Thyroid gland (tissue), 4 donors: ENCODE results near the gene EML1. TPM values are rescaled to one million over a fixed set of nuclear protein-coding genes. Genes with fewer than 3 reads are reported as not detected.
A peak's percentile ranks its signal among the peaks of the same experiment; 100 is the strongest.

Experiments
- DNase-seq, 2 donors: peaks; one replicate each; pipeline ENCODE4 v3.0.0-alpha.2; 2019
- H3K27ac ChIP-seq, 3 donors: fragments of 200-600 bp; sonication (generic); 1 replicate in 2 of 3; 2 replicates in 1 of 3; pipeline ENCODE4 v1.5.1; 2016 to 2019; ENCODE audit warnings: mild to moderate bottlenecking in 1 of 3, moderate library complexity in 1 of 3
- H3K27me3 ChIP-seq: fragments of 200-600 bp; sonication (generic); one replicate; pipeline ENCODE4 v1.5.1; 2019
- H3K36me3 ChIP-seq, 2 donors: fragments of 200-600 bp; sonication (generic); one replicate each; pipeline ENCODE4 v1.5.1; 2016 to 2019
- H3K4me1 ChIP-seq, 2 donors: fragments of 200-600 bp; sonication (generic); one replicate each; pipeline ENCODE4 v1.5.1; 2017 to 2019
- H3K4me3 ChIP-seq, 3 donors: fragments of 200-600 bp; sonication (generic); replicated peaks in 1 of 3; 1 replicate in 2 of 3; 2 replicates in 1 of 3; pipeline ENCODE4 v1.5.1; 2016; ENCODE audit warnings: mild to moderate bottlenecking in 1 of 3
- H3K9me3 ChIP-seq: fragments of 200-600 bp; sonication (generic); one replicate; pipeline ENCODE4 v1.5.1; 2017
- POLR2A ChIP-seq, 2 donors: fragments of 450-650 bp; IDR thresholded peaks; one replicate each; pipeline ENCODE4 v1.6.1; 2017; ENCODE audit warnings: antibody characterized with exemption in 2 of 2, mild to moderate bottlenecking in 2 of 2, moderate library complexity in 1 of 2
- WGBS, 2 donors: methylation state at CpG; one replicate each; pipeline ENCODE4 v1.1.5; 2017; 5-methylcytosine and 5-hydroxymethylcytosine counted together
- intact Hi-C: fragments of 100-400 bp; cut with DNase I; formaldehyde crosslinking; loops from one replicate; pipeline ENCODE4 v1.15.1; 2023
- total RNA-seq, 4 donors: library from RNA; depleted of rRNA; stranded (reverse); fragments of >200 nt; gene quantifications; one replicate each; pipeline ENCODE4 v1.2.3, GENCODE V29; 2016
- TF ChIP-seq, protein P1 (sequence below), 6 experiments: fragments of 200-600 bp in 3 of 6; fragments of 450-650 bp in 3 of 6; sonication (generic) in 3 of 6; IDR thresholded peaks; one replicate each; pipeline ENCODE4 v1.5.1; 2016 to 2019; ENCODE audit warnings: antibody characterized with exemption in 6 of 6, mild to moderate bottlenecking in 2 of 6, inconsistent platforms in 1 of 6, moderate library complexity in 1 of 6

The EML1 gene
- total RNA-seq, 4 donors from 2014 or later = 24.2 to 58.7 (median 37.9) TPM

DNA sequence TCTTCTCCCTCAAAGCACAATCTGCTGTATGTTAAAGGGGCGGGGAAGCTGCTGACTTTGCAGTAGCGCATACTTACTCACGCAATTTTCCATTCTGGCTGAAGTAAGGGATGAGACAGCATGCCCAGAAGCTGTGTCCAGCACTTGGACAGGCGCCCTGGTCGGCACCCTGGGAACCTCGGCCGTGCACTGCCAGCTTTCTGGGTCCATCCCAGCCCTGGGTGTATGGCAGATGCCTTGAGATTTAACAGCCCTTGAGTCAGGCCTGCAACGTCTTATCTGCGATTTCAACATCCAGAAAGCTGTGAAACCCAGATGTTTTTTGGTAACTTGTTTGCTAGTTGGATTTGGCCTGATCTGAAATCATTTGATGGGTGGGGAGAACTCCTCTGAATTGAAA lies 16.1 kb downstream of the EML1 start:
- 64 to 66% methylated on average over 8 to 9 of the region's 9 CpGs for WGBS, 2 donors
- Histone ChIP-seq H3K4me3 (no peak overlapping the region), H3K36me3 (no peaks in the 10 kb centered on the region), H3K9me3 (no peaks in the 10 kb centered on the region), H3K4me1 (peaks cover 5 to 24% of the 10 kb centered on the region in 2 donors), H3K27ac (no peak overlapping the region), H3K27me3 (no peaks in the 10 kb centered on the region)
- intact Hi-C loops = no loop called here
- peak; percentile 41 to 44 for DNase-seq
- TF ChIP-seq, protein P1, sequence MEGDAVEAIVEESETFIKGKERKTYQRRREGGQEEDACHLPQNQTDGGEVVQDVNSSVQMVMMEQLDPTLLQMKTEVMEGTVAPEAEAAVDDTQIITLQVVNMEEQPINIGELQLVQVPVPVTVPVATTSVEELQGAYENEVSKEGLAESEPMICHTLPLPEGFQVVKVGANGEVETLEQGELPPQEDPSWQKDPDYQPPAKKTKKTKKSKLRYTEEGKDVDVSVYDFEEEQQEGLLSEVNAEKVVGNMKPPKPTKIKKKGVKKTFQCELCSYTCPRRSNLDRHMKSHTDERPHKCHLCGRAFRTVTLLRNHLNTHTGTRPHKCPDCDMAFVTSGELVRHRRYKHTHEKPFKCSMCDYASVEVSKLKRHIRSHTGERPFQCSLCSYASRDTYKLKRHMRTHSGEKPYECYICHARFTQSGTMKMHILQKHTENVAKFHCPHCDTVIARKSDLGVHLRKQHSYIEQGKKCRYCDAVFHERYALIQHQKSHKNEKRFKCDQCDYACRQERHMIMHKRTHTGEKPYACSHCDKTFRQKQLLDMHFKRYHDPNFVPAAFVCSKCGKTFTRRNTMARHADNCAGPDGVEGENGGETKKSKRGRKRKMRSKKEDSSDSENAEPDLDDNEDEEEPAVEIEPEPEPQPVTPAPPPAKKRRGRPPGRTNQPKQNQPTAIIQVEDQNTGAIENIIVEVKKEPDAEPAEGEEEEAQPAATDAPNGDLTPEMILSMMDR (IDR thresholded peaks at IDR 0.05) = no peak
- no peak for TF ChIP-seq POLR2A (IDR thresholded peaks at IDR 0.05)

DNA sequence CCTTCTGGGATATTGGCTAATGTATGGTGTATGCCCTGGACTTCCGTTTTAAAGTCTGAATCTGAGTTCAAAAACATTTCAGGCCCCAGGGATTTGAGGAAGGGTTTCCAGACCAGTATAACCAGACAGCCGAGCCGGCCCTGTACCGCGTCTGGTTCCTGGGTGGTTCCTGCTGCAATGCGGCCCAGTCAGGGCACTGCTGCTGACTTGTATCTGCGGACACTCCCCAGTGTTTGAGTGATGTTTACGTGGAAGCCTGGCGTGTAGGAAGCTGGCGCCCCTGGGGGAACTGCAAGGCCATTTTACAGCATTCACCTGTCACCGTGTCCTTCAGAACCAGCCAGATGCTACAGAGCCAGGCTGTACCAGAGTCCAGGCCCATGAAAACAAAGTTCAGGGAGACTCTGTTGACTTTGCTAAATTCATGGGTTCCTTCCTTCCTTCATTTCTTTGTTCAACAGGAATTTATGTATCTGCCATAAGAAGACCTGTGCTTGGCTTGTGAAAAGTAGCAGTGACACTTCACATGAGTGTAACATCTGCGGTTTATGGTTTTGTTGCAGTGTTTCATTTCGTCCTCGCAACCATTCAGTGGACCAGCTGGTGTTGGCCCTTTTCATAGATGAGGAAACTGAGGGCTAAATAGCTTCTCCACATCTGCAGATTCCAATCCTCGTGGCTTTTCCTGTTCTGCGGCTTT lies 16.8 kb downstream of the EML1 start:
- intact Hi-C loops = no loop called here
- H3K9me3 ChIP-seq = no peaks in the 10 kb centered on the region
- H3K27me3 ChIP-seq = no peaks in the 10 kb centered on the region
- H3K36me3 ChIP-seq = no peaks in the 10 kb centered on the region
- H3K27ac ChIP-seq = no peak overlapping the region
- DNase-seq = no peak
- 73 to 83% methylated on average over 16 of the region's 16 CpGs for WGBS, 2 donors
- H3K4me3 ChIP-seq = no peak overlapping the region
- TF ChIP-seq, protein P1 (IDR thresholded peaks at IDR 0.05) = no peak
- TF ChIP-seq POLR2A (IDR thresholded peaks at IDR 0.05) = no peak
- H3K4me1 ChIP-seq = peaks cover 10 to 29% of the 10 kb centered on the region in 2 donors

DNA sequence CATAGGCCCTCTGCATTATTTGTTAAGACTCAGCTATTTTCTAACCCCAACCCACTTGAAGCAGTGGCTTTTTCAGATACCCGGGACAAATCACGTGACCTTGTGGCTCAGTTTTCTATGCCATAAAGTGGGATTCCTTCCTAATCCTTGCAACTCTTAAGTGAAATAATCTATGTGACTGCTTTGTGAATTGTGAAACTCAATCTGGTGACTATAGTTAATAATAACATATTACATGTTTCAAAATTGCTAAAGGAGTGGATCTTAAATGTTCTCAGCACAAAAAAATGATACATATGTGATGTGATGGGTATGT lies 17.3 kb downstream of the EML1 start:
- 89 to 93% methylated on average over 2 of the region's 2 CpGs for WGBS, 2 donors
- intact Hi-C loops = no loop called here
- no peak overlapping the region for H3K4me3 ChIP-seq

DNA sequence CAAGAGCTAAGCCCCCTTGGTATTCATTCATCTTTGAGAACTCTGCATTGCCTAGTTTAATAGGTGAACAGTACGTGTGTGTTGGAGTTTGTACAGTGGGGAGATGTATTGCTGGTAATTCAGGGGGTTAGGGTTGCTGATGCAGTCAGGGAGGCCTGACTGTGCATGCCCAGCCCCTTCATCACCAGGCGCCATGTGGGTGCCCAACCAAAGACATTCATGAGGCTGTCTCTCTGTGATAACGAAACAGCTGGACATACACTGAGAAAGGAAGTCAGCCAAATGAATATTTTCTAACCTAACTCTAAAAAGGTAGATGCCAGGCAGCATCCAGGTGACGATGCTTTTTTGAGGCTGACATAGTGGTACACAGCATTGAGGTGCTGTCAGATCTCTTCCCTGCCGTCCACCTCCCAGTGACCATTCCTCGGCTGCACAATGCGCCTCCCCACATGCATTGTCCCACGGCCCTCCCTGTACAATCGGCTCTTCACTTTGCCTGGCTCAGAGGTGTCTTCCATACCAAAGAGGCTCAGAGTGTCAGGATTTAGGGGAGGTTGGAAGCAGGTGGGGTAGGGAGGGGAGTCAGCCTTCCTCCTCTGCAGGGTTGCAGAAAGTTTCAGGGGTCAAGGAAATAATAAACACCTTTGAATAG lies 19.0 kb downstream of the EML1 start:
- peaks cover 10 to 32% of the 10 kb centered on the region in 2 donors for H3K4me1 ChIP-seq
- 92 to 93% methylated on average over 9 of the region's 9 CpGs for WGBS, 2 donors
- H3K9me3 ChIP-seq = no peaks in the 10 kb centered on the region
- TF ChIP-seq, protein P1 (IDR thresholded peaks at IDR 0.05) = no peak
- TF ChIP-seq POLR2A (IDR thresholded peaks at IDR 0.05) = no peak
- H3K4me3 ChIP-seq = no peak overlapping the region
- H3K27me3 ChIP-seq = no peaks in the 10 kb centered on the region
- H3K36me3 ChIP-seq = no peaks in the 10 kb centered on the region
- H3K27ac ChIP-seq = no peak overlapping the region
- no peak for DNase-seq
- intact Hi-C loops = no loop called here

More for the DNA sequence above, 17.3 kb downstream of the EML1 start:
- Histone ChIP-seq H3K27me3 (no peaks in the 10 kb centered on the region), H3K9me3 (no peaks in the 10 kb centered on the region), H3K4me1 (peaks cover 10 to 32% of the 10 kb centered on the region in 2 donors), H3K36me3 (no peaks in the 10 kb centered on the region), H3K27ac (no peak overlapping the region)
- DNase-seq = no peak
- TF ChIP-seq POLR2A (IDR thresholded peaks at IDR 0.05) = no peak
- TF ChIP-seq, protein P1 (IDR thresholded peaks at IDR 0.05) = no peak

DNA sequence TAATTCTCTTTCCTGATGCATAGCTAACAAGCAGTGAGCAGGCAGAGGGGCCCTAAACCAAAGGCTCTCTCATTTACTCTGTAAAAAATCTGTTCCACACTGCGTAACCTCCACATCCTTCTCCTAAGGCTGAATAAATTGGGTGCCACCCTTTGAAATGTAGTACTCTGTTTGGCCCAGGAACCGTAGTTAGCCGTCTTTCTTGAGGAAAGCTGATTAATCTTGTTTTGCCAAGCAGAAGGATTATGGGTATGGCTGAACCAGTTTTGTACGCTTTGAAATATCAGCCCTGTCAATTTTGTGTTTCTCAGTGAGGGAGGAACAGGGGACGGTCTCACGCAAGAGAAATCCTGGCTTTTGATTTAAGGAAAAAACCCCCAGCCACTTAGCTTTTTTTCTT lies 19.7 kb downstream of the EML1 start:
- Histone ChIP-seq H3K36me3 (no peaks in the 10 kb centered on the region), H3K9me3 (no peaks in the 10 kb centered on the region), H3K27me3 (no peaks in the 10 kb centered on the region), H3K4me3 (no peak overlapping the region), H3K4me1 (peaks cover 10 to 29% of the 10 kb centered on the region in 2 donors), H3K27ac (no peak overlapping the region)
- WGBS, 2 donors = 93 to 95% methylated on average over 6 of the region's 6 CpGs
- no peak for TF ChIP-seq POLR2A (IDR thresholded peaks at IDR 0.05)
- TF ChIP-seq, protein P1 (IDR thresholded peaks at IDR 0.05) = no peak
- intact Hi-C loops = no loop called here
- no peak for DNase-seq
